H1 (cell line): ENCODE measurements around the gene VIPR2. TPM values are rescaled to one million over a fixed set of nuclear protein-coding genes. Genes with fewer than 3 reads are reported as not detected.
A peak's percentile ranks its signal among the peaks of the same experiment; 100 is the strongest.

ENCODE experiments used
- CTCF ChIA-PET: fragments of 300-600 bp; sonication (Branson Sonifier 250); formaldehyde crosslinking; loops from one replicate; lab custom pipeline; 2021; ENCODE audit not compliant: partially characterized antibody; lab: Charles Lee
- POLR2A ChIA-PET: fragments of 300-600 bp; sonication (Branson Sonifier 250); formaldehyde crosslinking; loops from one replicate; lab custom pipeline; 2021; ENCODE audit warnings: inconsistent platforms; ENCODE audit not compliant: partially characterized antibody; lab: Charles Lee
- DNase-seq, 2 experiments: peaks; one replicate each; pipeline versions ENCODE4 v3.0.0 to v3.0.0-alpha.2; 2010 to 2022; ENCODE audit warnings: low spot score in 2 of 2, low read depth in 1 of 2, mixed read lengths in 1 of 2
- FAIRE-seq: peaks from 2 replicates; lab custom pipeline; 2011; peaks lifted over from hg19 to GRCh38; lab: Jason Lieb, UNC
- H2AFZ ChIP-seq: 2 replicates; pipeline ENCODE4 v1.8.1; 2012; ENCODE audit warnings: low read length, inconsistent platforms
- H2AK5ac ChIP-seq: 2 replicates; pipeline ENCODE4 v1.6.1; 2013; ENCODE audit warnings: low read depth, low read length
- H2BK120ac ChIP-seq: replicated peaks from 2 replicates; pipeline ENCODE3; 2013; ENCODE audit warnings: low read depth, low read length, inconsistent platforms
- H2BK12ac ChIP-seq: 2 replicates; pipeline ENCODE4 v1.6.1; 2013; ENCODE audit warnings: low read depth, low read length
- H2BK15ac ChIP-seq: 2 replicates; pipeline ENCODE4 v1.6.1; 2013; ENCODE audit warnings: low read length
- H2BK20ac ChIP-seq: 2 replicates; pipeline ENCODE4 v1.6.1; 2013; ENCODE audit warnings: low read length
- H2BK5ac ChIP-seq: 2 replicates; pipeline ENCODE4 v1.6.1; 2013; ENCODE audit warnings: low read depth, low read length
- H3K14ac ChIP-seq: 2 replicates; pipeline ENCODE4 v1.6.1; 2013; ENCODE audit warnings: inconsistent platforms; ENCODE audit not compliant: insufficient read length
- H3K18ac ChIP-seq: 2 replicates; pipeline ENCODE4 v1.6.1; 2013; ENCODE audit warnings: low read length; ENCODE audit errors: extremely low read depth
- H3K23ac ChIP-seq: 2 replicates; pipeline ENCODE4 v1.6.1; 2013; ENCODE audit warnings: inconsistent platforms; ENCODE audit not compliant: insufficient read length
- H3K23me2 ChIP-seq: 2 replicates; pipeline ENCODE4 v1.6.1; 2013; ENCODE audit warnings: low read depth, low read length
- H3K27ac ChIP-seq: 2 replicates; pipeline ENCODE4 v1.6.1; 2011; ENCODE audit warnings: low read depth, low read length, inconsistent platforms
- H3K27me3 ChIP-seq, 4 experiments: replicated peaks in 1 of 4; 1 replicate in 1 of 4; 2 replicates in 3 of 4; pipeline versions ENCODE4 v1.6.1 to v1.8.1; 2011 to 2013; ENCODE audit warnings: low read length in 3 of 4, mild to moderate bottlenecking in 3 of 4, inconsistent platforms in 2 of 4, mixed read lengths in 2 of 4, moderate library complexity in 1 of 4; ENCODE audit not compliant: control insufficient read depth in 3 of 4, insufficient read depth in 3 of 4; ENCODE audit errors: extremely low read depth in 1 of 4
- H3K36me3 ChIP-seq, 4 experiments: 2 replicates each; pipeline versions ENCODE4 v1.6.1 to v1.8.1; 2011 to 2013; ENCODE audit warnings: mild to moderate bottlenecking in 4 of 4, low read length in 3 of 4, moderate library complexity in 2 of 4, control low read depth in 1 of 4, inconsistent platforms in 1 of 4; ENCODE audit not compliant: insufficient read depth in 4 of 4, control insufficient read depth in 2 of 4
- H3K4ac ChIP-seq: replicated peaks from 2 replicates; pipeline ENCODE3; 2013; ENCODE audit warnings: low read length, low read depth, mixed read lengths, inconsistent platforms; ENCODE audit not compliant: insufficient read length
- H3K4me1 ChIP-seq, 4 experiments: replicated peaks in 1 of 4; 1 replicate in 1 of 4; 2 replicates in 3 of 4; pipeline versions ENCODE4 v1.6.1 to v1.8.1; 2011 to 2013; ENCODE audit warnings: low read length in 3 of 4, inconsistent platforms in 2 of 4, mixed read lengths in 1 of 4; ENCODE audit not compliant: insufficient read depth in 4 of 4, control insufficient read depth in 3 of 4
- H3K4me2 ChIP-seq, 2 experiments: 2 replicates each; pipeline versions ENCODE4 v1.6.1 to v1.8.1; 2011 to 2013; ENCODE audit warnings: low read depth in 2 of 2, low read length in 2 of 2, control low read depth in 1 of 2, inconsistent platforms in 1 of 2, mild to moderate bottlenecking in 1 of 2; ENCODE audit not compliant: insufficient read depth in 1 of 2
- H3K4me3 ChIP-seq, 4 experiments: fragments of 200-600, 300-600 bp in 1 of 4; sonication (generic), shearing (Covaris generic), sonication (Bioruptor Twin) in 1 of 4; 2 replicates each; pipeline versions ENCODE4 v1.5.1 to v1.8.1; 2011 to 2016; ENCODE audit warnings: low read length in 4 of 4, low read depth in 3 of 4, control low read depth in 2 of 4, inconsistent platforms in 2 of 4, mild to moderate bottlenecking in 2 of 4, mixed read lengths in 1 of 4, moderate library complexity in 1 of 4; ENCODE audit not compliant: insufficient read depth in 2 of 4; ENCODE audit errors: extremely low read depth in 1 of 4
- H3K56ac ChIP-seq: replicated peaks from 2 replicates; pipeline ENCODE3; 2013; ENCODE audit warnings: low read depth, mild to moderate bottlenecking, mixed read lengths, low read length, inconsistent platforms; ENCODE audit not compliant: insufficient read length
- H3K79me1 ChIP-seq: 2 replicates; pipeline ENCODE4 v1.6.1; 2013; ENCODE audit warnings: low read depth, low read length, control low read depth
- H3K79me2 ChIP-seq, 2 experiments: 2 replicates each; pipeline versions ENCODE4 v1.6.1 to v1.8.1; 2012 to 2013; ENCODE audit warnings: low read length in 2 of 2, mild to moderate bottlenecking in 2 of 2, inconsistent platforms in 1 of 2; ENCODE audit not compliant: insufficient read depth in 2 of 2, control insufficient read depth in 1 of 2
- H3K9ac ChIP-seq, 4 experiments: replicated peaks in 1 of 4; 1 replicate in 1 of 4; 2 replicates in 3 of 4; pipeline versions ENCODE4 v1.6.1 to v1.8.1; 2011 to 2013; ENCODE audit warnings: low read depth in 3 of 4, low read length in 3 of 4, control low read depth in 2 of 4, mild to moderate bottlenecking in 2 of 4, moderate library complexity in 2 of 4, inconsistent platforms in 1 of 4; ENCODE audit errors: extremely low read depth in 1 of 4
- H3K9me3 ChIP-seq, 2 experiments: 2 replicates each; pipeline versions ENCODE4 v1.6.1 to v1.8.1; 2012 to 2013; ENCODE audit warnings: mild to moderate bottlenecking in 2 of 2, moderate library complexity in 2 of 2, control low read depth in 1 of 2, inconsistent platforms in 1 of 2, low read depth in 1 of 2, low read length in 1 of 2, mixed read lengths in 1 of 2; ENCODE audit not compliant: insufficient read depth in 2 of 2
- H4K20me1 ChIP-seq, 2 experiments: replicated peaks in 1 of 2; 2 replicates each; pipeline versions ENCODE3 to v1.8.1; 2011 to 2013; ENCODE audit warnings: inconsistent platforms in 2 of 2, low read length in 2 of 2, mild to moderate bottlenecking in 1 of 2; ENCODE audit not compliant: insufficient read depth in 2 of 2, control insufficient read depth in 1 of 2
- H4K5ac ChIP-seq: 2 replicates; pipeline ENCODE4 v1.6.1; 2013; ENCODE audit warnings: low read length, low read depth, mixed read lengths, inconsistent platforms; ENCODE audit not compliant: insufficient read length
- H4K8ac ChIP-seq: 2 replicates; pipeline ENCODE4 v1.8.0; 2013; ENCODE audit warnings: mild to moderate bottlenecking, moderate library complexity, low read length, inconsistent platforms; ENCODE audit not compliant: insufficient read depth; ENCODE audit errors: extremely low read depth
- H4K91ac ChIP-seq: replicated peaks from 2 replicates; pipeline ENCODE3; 2013; ENCODE audit warnings: low read length, mixed read lengths, inconsistent platforms; ENCODE audit not compliant: insufficient read length
- ASH2L ChIP-seq: fragments of 200-600, 300-600 bp; sonication (generic); IDR thresholded peaks from one replicate; pipeline ENCODE4 v1.7.1; 2017; ENCODE audit warnings: low read length
- EP300 ChIP-seq, 2 experiments: IDR thresholded peaks; 1 replicate in 1 of 2; 2 replicates in 1 of 2; pipeline ENCODE4 v1.6.1; 2011 to 2012; ENCODE audit warnings: low read depth in 2 of 2, low read length in 2 of 2, mild to moderate bottlenecking in 2 of 2, borderline replicate concordance in 1 of 2, inconsistent platforms in 1 of 2, moderate library complexity in 1 of 2
- POU5F1 ChIP-seq: IDR thresholded peaks from 2 replicates; pipeline ENCODE4 v1.6.1; 2011; ENCODE audit warnings: low read depth, mild to moderate bottlenecking, low read length, moderate library complexity
- RAD21 ChIP-seq, 2 experiments: IDR thresholded peaks in 1 of 2; conservative IDR thresholded peaks in 1 of 2; 2 replicates each; pipeline ENCODE4 v1.6.1; 2011; ENCODE audit warnings: low read depth in 2 of 2, low read length in 2 of 2, improper control_type of control experiment in 1 of 2, inconsistent platforms in 1 of 2, mild to moderate bottlenecking in 1 of 2, moderate library complexity in 1 of 2
- RBBP5 ChIP-seq: IDR thresholded peaks from 2 replicates; pipeline ENCODE4 v1.7.1; 2012; ENCODE audit warnings: low read depth, mild to moderate bottlenecking, inconsistent platforms, low read length, moderate library complexity, borderline replicate concordance
- YY1 ChIP-seq: IDR thresholded peaks from 2 replicates; pipeline ENCODE4 v1.6.1; 2011; ENCODE audit warnings: low read depth, mild to moderate bottlenecking, low read length
- WGBS, 2 experiments: shearing (Covaris generic) in 1 of 2; methylation state at CpG; one replicate each; pipeline versions ENCODE4 v1.1.6 to v1.1.7; 2013 to 2015; ENCODE audit warnings: low lambda C conversion rate in 2 of 2, mixed read lengths in 2 of 2, inconsistent platforms in 1 of 2, low coverage in 1 of 2, missing lambda C conversion rate in 1 of 2; ENCODE audit not compliant: insufficient replicate concordance in 2 of 2, insufficient coverage in 1 of 2, insufficient read length in 1 of 2; ENCODE audit errors: extremely low coverage in 1 of 2, missing lambda C conversion rate in 1 of 2; 5-methylcytosine and 5-hydroxymethylcytosine counted together
- polyA plus RNA-seq, 7 experiments: library from polyadenylated mRNA; depleted of rRNA in 3 of 7; stranded (reverse) in 5 of 7; unstranded in 2 of 7; fragments of >200 nt in 5 of 7; fragments of 200-250 nt in 2 of 7; gene quantifications; 1 replicate in 5 of 7; 2 replicates in 1 of 7; 4 replicates in 1 of 7; pipeline versions ENCODE4 v1.2.1 to v1.2.3, GENCODE V29; 2011 to 2013; ENCODE audit warnings: missing spikeins in 2 of 7, mixed read lengths in 2 of 7
- total RNA-seq: library from RNA; stranded (reverse); fragmentation: NEBNext Ultra II Directional; extraction: Animal tissue kit (Norgen Biotek cat#: 25700); gene quantifications from 2 replicates; pipeline ENCODE4 v1.2.1, GENCODE V29; 2021
- TF ChIP-seq, protein P1 (sequence below), 3 experiments: IDR thresholded peaks; 1 replicate in 2 of 3; 2 replicates in 1 of 3; pipeline versions ENCODE4 v1.5.1 to v1.6.1; 2011; ENCODE audit warnings: low read length in 3 of 3, mild to moderate bottlenecking in 3 of 3, inconsistent platforms in 2 of 3, low read depth in 1 of 3, moderate library complexity in 1 of 3; ENCODE audit not compliant: insufficient read depth in 1 of 3; ENCODE audit errors: control extremely low read depth in 1 of 3

The VIPR2 gene
- total and polyA plus RNA-seq, 2 of the 8 experiments (the other 6 are each of a cell fraction or from before 2014, with no cell fraction given): 2.4 to 6.3 TPM

DNA sequence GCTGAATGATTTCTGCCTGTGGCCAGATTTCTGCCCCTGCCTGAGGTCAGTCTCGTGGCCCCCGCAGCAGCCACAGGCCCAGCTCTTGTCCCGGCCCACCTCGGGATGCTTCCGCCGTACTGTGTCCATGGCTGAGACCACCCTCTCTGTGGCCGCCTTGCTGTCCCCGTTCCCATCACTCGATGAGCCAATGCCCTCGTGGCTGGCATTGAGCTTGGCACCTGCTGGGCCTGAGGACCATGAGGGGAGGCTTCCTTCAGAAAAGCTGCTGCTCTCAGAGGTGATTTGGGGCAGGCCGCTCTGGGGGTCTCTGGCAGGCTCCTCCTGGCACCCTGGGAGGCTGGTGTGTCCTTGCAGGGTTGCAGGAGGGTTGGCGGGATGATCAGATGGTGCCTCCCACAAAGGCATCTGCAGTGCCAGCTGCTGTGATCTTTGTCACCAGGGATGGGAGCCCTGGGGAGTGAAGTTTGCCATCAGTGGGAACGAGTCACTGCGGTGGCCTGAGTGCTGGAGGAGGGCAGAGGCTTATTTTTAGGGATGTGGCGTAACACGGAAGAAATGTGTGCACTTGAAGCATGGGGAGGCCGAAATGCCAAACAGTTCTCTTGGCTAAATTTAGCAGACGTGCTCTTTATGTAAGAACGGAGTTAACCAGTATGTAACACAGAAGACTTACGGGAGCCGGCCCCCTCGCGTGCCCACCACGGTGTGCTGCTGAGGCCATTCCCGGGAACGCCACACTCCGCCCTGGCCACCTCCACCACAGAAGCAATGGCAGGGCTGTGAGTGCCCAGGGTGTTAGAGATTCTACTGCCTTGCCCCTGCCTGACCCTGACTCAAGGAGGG, 47.7 kb downstream of the VIPR2 start:
- DNase-seq: peak in 1 of 2 experiments; percentile 35
- 95% methylated on average over 27 of the region's 27 CpGs; no CpG with 5 or more reads in 1 of the 2 experiments for WGBS, 2 experiments

More for the DNA sequence above, 47.7 kb downstream of the VIPR2 start:
- Histone ChIP-seq H3K56ac (no peak overlapping the region), H3K23me2 (no peaks in the 10 kb centered on the region), H3K27ac (no peak overlapping the region), H2BK120ac (no peak overlapping the region), H3K9ac (no peak overlapping the region), H4K91ac (no peak overlapping the region), H3K4me3 (no peak overlapping the region), H3K4ac (no peak overlapping the region), H3K36me3 (0 out of 8 replicates have a peak, but pooled peaks cover 0 to 5% (median 0%) of the 10 kb centered on the region in 4 experiments), H3K23ac (no peak overlapping the region), H2BK5ac (no peak overlapping the region), H3K4me1 (no peaks in the 10 kb centered on the region), H4K5ac (no peak overlapping the region), H3K18ac (no peak overlapping the region), H2BK20ac (no peak overlapping the region), H2AK5ac (no peak overlapping the region), H2AFZ (no peak overlapping the region), H3K27me3 (no peaks in the 10 kb centered on the region), H4K20me1 (no peaks in the 10 kb centered on the region), H3K4me2 (no peak overlapping the region), H2BK15ac (no peak overlapping the region), H3K79me1 (no peaks in the 10 kb centered on the region), H4K8ac (no peak overlapping the region; the same call in 1 of the 2 replicates), H2BK12ac (no peak overlapping the region), H3K14ac (no peak overlapping the region), H3K79me2 (no peaks in the 10 kb centered on the region), H3K9me3 (no peaks in the 10 kb centered on the region)
- TF ChIP-seq YY1: no peak
- TF ChIP-seq EP300 (IDR thresholded peaks at IDR 0.05; ENCODE audit: borderline replicate concordance in 1 of 2, low read depth in 2 of 2, low read length in 2 of 2): no peak
- TF ChIP-seq, protein P1, sequence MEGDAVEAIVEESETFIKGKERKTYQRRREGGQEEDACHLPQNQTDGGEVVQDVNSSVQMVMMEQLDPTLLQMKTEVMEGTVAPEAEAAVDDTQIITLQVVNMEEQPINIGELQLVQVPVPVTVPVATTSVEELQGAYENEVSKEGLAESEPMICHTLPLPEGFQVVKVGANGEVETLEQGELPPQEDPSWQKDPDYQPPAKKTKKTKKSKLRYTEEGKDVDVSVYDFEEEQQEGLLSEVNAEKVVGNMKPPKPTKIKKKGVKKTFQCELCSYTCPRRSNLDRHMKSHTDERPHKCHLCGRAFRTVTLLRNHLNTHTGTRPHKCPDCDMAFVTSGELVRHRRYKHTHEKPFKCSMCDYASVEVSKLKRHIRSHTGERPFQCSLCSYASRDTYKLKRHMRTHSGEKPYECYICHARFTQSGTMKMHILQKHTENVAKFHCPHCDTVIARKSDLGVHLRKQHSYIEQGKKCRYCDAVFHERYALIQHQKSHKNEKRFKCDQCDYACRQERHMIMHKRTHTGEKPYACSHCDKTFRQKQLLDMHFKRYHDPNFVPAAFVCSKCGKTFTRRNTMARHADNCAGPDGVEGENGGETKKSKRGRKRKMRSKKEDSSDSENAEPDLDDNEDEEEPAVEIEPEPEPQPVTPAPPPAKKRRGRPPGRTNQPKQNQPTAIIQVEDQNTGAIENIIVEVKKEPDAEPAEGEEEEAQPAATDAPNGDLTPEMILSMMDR (IDR thresholded peaks at IDR 0.05; ENCODE audit: control extremely low read depth in 1 of 3, insufficient read depth in 1 of 3, low read depth in 1 of 3, low read length in 3 of 3): no peak
- TF ChIP-seq ASH2L: no peak
- no peak for TF ChIP-seq POU5F1
- no peak for TF ChIP-seq RAD21 (IDR thresholded peaks at IDR 0.05 in 1 of 2, conservative IDR thresholded peaks at IDR 0.05 in 1 of 2; ENCODE audit: low read depth in 2 of 2, low read length in 2 of 2)
- TF ChIP-seq RBBP5: no peak
- ChIA-PET POLR2A (no interaction called here), CTCF (interaction anchor here (1.2 kb wide), 1 partner anchor 67 kb away, joined by 3 read pairs; no protein-coding TSS in a partner anchor)
- FAIRE-seq: no peak
